ENCODE data around the gene CRBN. TPM values are rescaled to one million over a fixed set of nuclear protein-coding genes. Genes with fewer than 3 reads are reported as not detected.

Gene CRBN
- total and polyA plus RNA-seq, 10 donors: 33.4 to 123 (median 82.0) TPM

DNA sequence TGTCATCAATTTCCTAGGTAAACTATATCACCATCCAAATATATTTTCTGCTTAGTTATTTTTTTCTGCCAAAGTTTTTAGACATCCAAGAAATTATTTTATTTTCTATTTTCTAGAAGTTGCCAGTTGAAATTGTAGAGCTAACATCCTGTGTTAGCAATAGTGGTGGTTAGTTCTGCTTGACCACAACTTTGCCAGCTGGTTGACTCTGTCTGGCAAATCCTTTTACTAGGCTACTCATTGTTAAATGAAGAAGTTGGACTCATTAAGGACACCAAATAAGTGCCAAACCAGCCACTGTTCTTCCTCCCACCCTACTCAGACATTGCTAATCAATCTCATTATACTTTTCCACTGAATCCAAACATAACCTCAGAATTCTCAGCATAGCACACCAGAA, 15.4 kb upstream of the CRBN start:
- H3K4me1 ChIP-seq: peaks cover 0 to 11% (median 6%) of the 10 kb centered on the region in 6 donors
- no peaks in the 10 kb centered on the region for H3K9me3 ChIP-seq
- DNase-seq: no peak
- H3K36me3 ChIP-seq: no peaks in the 10 kb centered on the region
- H3K4me3 ChIP-seq: no peak overlapping the region
- TF ChIP-seq POLR2A (IDR thresholded peaks at IDR 0.05) (no peak), POLR2AphosphoS5 (IDR thresholded peaks at IDR 0.05) (no peak)
- TF ChIP-seq, protein P1, sequence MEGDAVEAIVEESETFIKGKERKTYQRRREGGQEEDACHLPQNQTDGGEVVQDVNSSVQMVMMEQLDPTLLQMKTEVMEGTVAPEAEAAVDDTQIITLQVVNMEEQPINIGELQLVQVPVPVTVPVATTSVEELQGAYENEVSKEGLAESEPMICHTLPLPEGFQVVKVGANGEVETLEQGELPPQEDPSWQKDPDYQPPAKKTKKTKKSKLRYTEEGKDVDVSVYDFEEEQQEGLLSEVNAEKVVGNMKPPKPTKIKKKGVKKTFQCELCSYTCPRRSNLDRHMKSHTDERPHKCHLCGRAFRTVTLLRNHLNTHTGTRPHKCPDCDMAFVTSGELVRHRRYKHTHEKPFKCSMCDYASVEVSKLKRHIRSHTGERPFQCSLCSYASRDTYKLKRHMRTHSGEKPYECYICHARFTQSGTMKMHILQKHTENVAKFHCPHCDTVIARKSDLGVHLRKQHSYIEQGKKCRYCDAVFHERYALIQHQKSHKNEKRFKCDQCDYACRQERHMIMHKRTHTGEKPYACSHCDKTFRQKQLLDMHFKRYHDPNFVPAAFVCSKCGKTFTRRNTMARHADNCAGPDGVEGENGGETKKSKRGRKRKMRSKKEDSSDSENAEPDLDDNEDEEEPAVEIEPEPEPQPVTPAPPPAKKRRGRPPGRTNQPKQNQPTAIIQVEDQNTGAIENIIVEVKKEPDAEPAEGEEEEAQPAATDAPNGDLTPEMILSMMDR (IDR thresholded peaks at IDR 0.05 in 8 of 11, conservative IDR thresholded peaks at IDR 0.05 in 3 of 11): no peak
- H3K27ac ChIP-seq: no peak overlapping the region
- intact Hi-C loops (cut with DNase I; ENCODE audit: low total_unique reads): no loop called here
- H3K27me3 ChIP-seq (replicated peaks in 1 of 7): no peaks in the 10 kb centered on the region

DNA sequence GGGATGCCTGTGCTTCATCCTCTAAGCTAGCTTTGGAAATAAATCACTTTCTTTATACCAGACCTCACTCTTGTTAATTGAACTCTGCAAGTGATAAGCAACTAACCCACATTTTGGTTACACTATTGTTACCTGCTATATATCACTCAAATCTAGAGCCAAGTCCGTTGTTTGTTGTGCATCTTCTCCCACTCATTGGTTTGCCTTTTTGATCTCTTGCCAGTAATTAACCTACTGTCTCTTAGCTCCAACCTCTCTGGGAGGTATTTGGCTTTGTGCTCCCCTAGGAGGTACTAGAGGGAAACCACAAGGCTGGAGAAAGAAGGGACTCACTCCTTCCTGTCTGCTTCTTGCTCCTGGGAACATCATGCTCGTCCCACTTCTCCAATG, 12.8 kb upstream of the CRBN start:
- intact Hi-C loops (cut with DNase I; ENCODE audit: low total_unique reads): no loop called here
- Histone ChIP-seq H3K4me1 (peaks cover 0 to 11% (median 6%) of the 10 kb centered on the region in 6 donors), H3K27me3 (replicated peaks in 1 of 7) (no peaks in the 10 kb centered on the region), H3K27ac (peak overlapping the region in 2 of 8 donors; percentile 26 to 68), H3K4me3 (no peak overlapping the region), H3K9me3 (peaks cover 0 to 10% (median under 1%) of the 10 kb centered on the region in 8 donors), H3K36me3 (no peaks in the 10 kb centered on the region)
- WGBS, 5 donors: 3 to 6% (median 5%) methylated on average over 2 of the region's 2 CpGs
- DNase-seq: no peak
- TF ChIP-seq, protein P1 (IDR thresholded peaks at IDR 0.05 in 8 of 11, conservative IDR thresholded peaks at IDR 0.05 in 3 of 11): no peak
- no peak for TF ChIP-seq POLR2AphosphoS5 (IDR thresholded peaks at IDR 0.05)
- no peak for TF ChIP-seq POLR2A (IDR thresholded peaks at IDR 0.05)

DNA sequence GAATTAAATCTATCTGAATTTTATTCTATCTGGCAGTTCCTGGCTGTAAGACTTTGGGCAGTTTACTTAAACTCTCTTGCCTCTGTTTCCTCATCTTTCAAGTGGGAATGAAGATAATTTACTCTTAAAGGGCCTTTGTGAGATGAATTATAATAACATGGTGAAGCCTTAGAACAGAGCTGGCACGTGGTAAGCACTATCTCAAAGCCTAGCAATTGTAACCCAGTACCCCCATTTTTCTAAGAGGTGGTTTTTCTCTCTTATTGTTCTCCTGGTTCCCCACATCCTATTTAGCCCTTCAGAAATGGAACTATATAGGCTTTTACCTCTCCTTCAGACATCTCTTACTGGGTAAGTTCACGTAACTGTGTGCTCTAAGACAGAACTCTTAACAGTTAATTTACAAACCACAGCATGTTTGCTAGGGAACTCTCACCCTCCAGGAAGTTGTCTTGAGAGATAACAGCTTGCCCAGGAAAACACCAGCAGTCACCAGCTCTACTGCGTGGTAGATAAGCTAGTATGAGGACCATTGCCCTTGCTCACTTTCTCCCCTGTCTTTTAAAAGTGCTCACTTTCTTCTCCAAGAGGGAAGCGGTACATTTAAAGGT, 12.3 kb upstream of the CRBN start:
- TF ChIP-seq POLR2AphosphoS5 (IDR thresholded peaks at IDR 0.05): no peak
- no peak for TF ChIP-seq POLR2A (IDR thresholded peaks at IDR 0.05)
- TF ChIP-seq, protein P1 (IDR thresholded peaks at IDR 0.05 in 8 of 11, conservative IDR thresholded peaks at IDR 0.05 in 3 of 11): no peak
- peaks cover 2 to 14% (median 5%) of the 10 kb centered on the region in 8 donors for H3K9me3 ChIP-seq
- no peaks in the 10 kb centered on the region for H3K27me3 ChIP-seq (replicated peaks in 1 of 7)
- intact Hi-C loops (cut with DNase I; ENCODE audit: low total_unique reads): no loop called here
- H3K4me3 ChIP-seq: no peak overlapping the region
- H3K36me3 ChIP-seq: no peaks in the 10 kb centered on the region
- peak overlapping the region in 2 of 8 donors; percentile 26 to 68 for H3K27ac ChIP-seq
- WGBS, 5 donors: 5 to 17% (median 8%) methylated on average over 4 of the region's 4 CpGs
- DNase-seq: no peak
- H3K4me1 ChIP-seq: peaks cover 0 to 11% (median 6%) of the 10 kb centered on the region in 6 donors

DNA sequence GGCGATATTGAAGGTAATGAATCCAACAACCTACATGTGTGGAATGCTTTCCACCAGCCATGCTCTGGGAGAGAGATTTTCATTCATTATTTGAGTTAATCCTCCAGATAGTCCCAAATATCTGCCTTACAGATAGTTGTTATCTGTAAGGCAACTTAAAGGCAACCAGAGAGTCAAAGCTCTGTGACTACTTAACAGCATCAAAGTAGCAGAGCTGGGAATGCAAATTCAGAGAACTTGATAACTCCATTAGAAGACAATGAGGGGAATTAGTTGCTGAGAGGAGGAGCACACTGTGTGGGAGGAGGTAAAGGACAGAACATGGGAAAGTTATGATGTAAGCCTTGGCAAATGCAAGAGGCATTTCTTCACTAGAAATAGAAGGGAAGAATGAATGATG, 10.5 kb upstream of the CRBN start:
- H3K36me3 ChIP-seq: no peaks in the 10 kb centered on the region
- H3K27me3 ChIP-seq (replicated peaks in 1 of 7): no peaks in the 10 kb centered on the region
- 40 to 95% (median 84%) methylated on average over 1 of the region's 1 CpG for WGBS, 5 donors
- intact Hi-C loops (cut with DNase I; ENCODE audit: low total_unique reads): no loop called here
- TF ChIP-seq, protein P1 (IDR thresholded peaks at IDR 0.05 in 8 of 11, conservative IDR thresholded peaks at IDR 0.05 in 3 of 11): no peak
- TF ChIP-seq POLR2AphosphoS5 (IDR thresholded peaks at IDR 0.05) (no peak), POLR2A (IDR thresholded peaks at IDR 0.05) (no peak)
- H3K9me3 ChIP-seq: peaks cover 5 to 24% (median 15%) of the 10 kb centered on the region in 8 donors
- no peak overlapping the region for H3K4me3 ChIP-seq
- peaks cover 0 to 11% (median 6%) of the 10 kb centered on the region in 6 donors for H3K4me1 ChIP-seq
- DNase-seq: no peak
- no peak overlapping the region for H3K27ac ChIP-seq
